NK-92 (cell line): ENCODE measurements around the gene P3R3URF.

Experiments
- DNase-seq: peaks from one replicate; lab custom pipeline; 2025; ENCODE audit not compliant: unreplicated experiment; lab: John Stamatoyannopoulos, UW

P3R3URF gene

GRCh38 chr1:46174448-46175231 lies 1.6 kb downstream of the P3R3URF start, which contains the start of gene TSPAN1:
TSPAN1 (plus strand) TSS chr1:46175087; CDS start chr1:46181108, 6,021 bp downstream.
- no peak for DNase-seq

GRCh38 chr1:46173361-46173856 lies 2.9 kb downstream of the P3R3URF start:
- DNase-seq = no peak

- DNase-seq = no peak
Observed at GRCh38 chr1:46172321-46172720, 4.0 kb downstream of the P3R3URF start.

GRCh38 chr1:46171871-46172270 lies 4.4 kb downstream of the P3R3URF start:
- no peak for DNase-seq

GRCh38 chr1:46171351-46171750 lies 4.9 kb downstream of the P3R3URF start:
- DNase-seq = no peak

- DNase-seq = no peak
Observed at GRCh38 chr1:46169811-46170454, 6.4 kb downstream of the P3R3URF start.

GRCh38 chr1:46168477-46168876 lies 7.8 kb downstream of the P3R3URF start:
- no peak for DNase-seq

GRCh38 chr1:46166521-46167462 lies 9.5 kb downstream of the P3R3URF start:
- DNase-seq = no peak

- DNase-seq = no peak
Observed at GRCh38 chr1:46160212-46160611, 16.1 kb downstream of the P3R3URF start.

GRCh38 chr1:46159516-46159915 lies 16.8 kb downstream of the P3R3URF start:
- no peak for DNase-seq

- no peak for DNase-seq
Observed at GRCh38 chr1:46158312-46159281, 17.7 kb downstream of the P3R3URF start.

GRCh38 chr1:46157916-46158311 lies 18.4 kb downstream of the P3R3URF start:
- DNase-seq = no peak

- DNase-seq = no peak
Observed at GRCh38 chr1:46153732-46154131, 22.6 kb downstream of the P3R3URF start.

GRCh38 chr1:46153228-46153627 lies 23.1 kb downstream of the P3R3URF start:
- DNase-seq = no peak

GRCh38 chr1:46152016-46152415 lies 24.3 kb downstream of the P3R3URF start:
- DNase-seq = no peak

- DNase-seq = no peak
Observed at GRCh38 chr1:46150085-46150484, 26.2 kb downstream of the P3R3URF start.

GRCh38 chr1:46148318-46148717 lies 28.0 kb downstream of the P3R3URF start:
- no peak for DNase-seq

GRCh38 chr1:46137916-46138315 lies 38.4 kb downstream of the P3R3URF start:
- no peak for DNase-seq

GRCh38 chr1:46136711-46137110 lies 39.6 kb downstream of the P3R3URF start:
- DNase-seq = no peak
